Measurements from ENCODE around the gene LONP2. TPM values are rescaled to one million over a fixed set of nuclear protein-coding genes. Genes with fewer than 3 reads are reported as not detected.
"Not testable (repeated sequence)": the region's sequence is repeated elsewhere in the genome, so short reads cannot be mapped to it uniquely, and the experiment has no call there.

The LONP2 gene
- polyA plus RNA-seq, 3 donors, result 21.5 to 35.6 (median 26.0) TPM

DNA sequence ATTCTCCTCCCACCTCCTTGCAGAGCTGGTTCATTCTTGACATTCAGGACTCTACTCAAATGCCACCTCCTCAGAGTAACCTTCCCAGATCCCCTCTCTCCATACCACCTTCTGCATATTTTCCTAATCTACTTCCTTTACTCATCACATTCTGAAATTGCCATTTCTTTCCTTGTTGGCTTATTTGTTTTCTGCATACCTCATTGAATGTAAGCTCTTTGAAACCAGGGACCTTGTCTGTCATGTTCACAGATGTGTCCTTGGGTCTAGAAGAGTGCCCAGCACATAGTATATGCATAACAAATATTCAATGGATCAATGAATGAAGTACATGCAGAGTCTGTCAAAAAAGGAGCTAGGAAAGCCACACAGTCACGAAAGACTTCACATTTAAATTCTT is 7.8 kb upstream of the LONP2 start:
- peaks cover 1 to 4% (median 2%) of the 10 kb centered on the region in 3 donors for H3K27me3 Mint-ChIP-seq (ENCODE audit: low read depth in 3 of 3)
- no peak for DNase-seq
- no peaks in the 10 kb centered on the region for H3K27me3 ChIP-seq (ENCODE audit: control insufficient read depth in 2 of 2, insufficient read depth in 2 of 2, low read length in 2 of 2)
- no peaks in the 10 kb centered on the region for H3K36me3 Mint-ChIP-seq
- H3K9ac ChIP-seq (ENCODE audit: insufficient read depth, low read length, poor library complexity, severe bottlenecking), result no peak overlapping the region
- no peak overlapping the region for H3K4me2 ChIP-seq (replicated peaks; ENCODE audit: extremely low read depth, low read length, poor library complexity, severe bottlenecking)
- no peak overlapping the region for H3K4me3 Mint-ChIP-seq
- no peak overlapping the region for H3K27ac Mint-ChIP-seq
- peaks cover 6% of the 10 kb centered on the region for H3K4me1 Mint-ChIP-seq
- H3K36me3 ChIP-seq (replicated peaks in 1 of 2; ENCODE audit: control insufficient read depth in 1 of 2, insufficient read depth in 2 of 2, low read length in 2 of 2), result no peaks in the 10 kb centered on the region
- no CpG with 5 or more reads among the region's 1 CpG for WGBS (ENCODE audit: insufficient coverage)
- H3K9me3 Mint-ChIP-seq, result peaks cover 0 to 11% (median 2%) of the 10 kb centered on the region in 7 donors
- no peak overlapping the region for H2AFZ ChIP-seq (ENCODE audit: insufficient read depth, low read depth, low read length, poor library complexity, severe bottlenecking)
- H3K4me1 ChIP-seq (ENCODE audit: control insufficient read depth in 1 of 2, insufficient read depth in 2 of 2, low read length in 2 of 2), result no peaks in the 10 kb centered on the region
- no peaks in the 10 kb centered on the region for H3K9me3 ChIP-seq (replicated peaks in 1 of 2; ENCODE audit: control insufficient read depth in 1 of 2, insufficient read depth in 1 of 2, low read length in 2 of 2)
- TF ChIP-seq, protein P1, sequence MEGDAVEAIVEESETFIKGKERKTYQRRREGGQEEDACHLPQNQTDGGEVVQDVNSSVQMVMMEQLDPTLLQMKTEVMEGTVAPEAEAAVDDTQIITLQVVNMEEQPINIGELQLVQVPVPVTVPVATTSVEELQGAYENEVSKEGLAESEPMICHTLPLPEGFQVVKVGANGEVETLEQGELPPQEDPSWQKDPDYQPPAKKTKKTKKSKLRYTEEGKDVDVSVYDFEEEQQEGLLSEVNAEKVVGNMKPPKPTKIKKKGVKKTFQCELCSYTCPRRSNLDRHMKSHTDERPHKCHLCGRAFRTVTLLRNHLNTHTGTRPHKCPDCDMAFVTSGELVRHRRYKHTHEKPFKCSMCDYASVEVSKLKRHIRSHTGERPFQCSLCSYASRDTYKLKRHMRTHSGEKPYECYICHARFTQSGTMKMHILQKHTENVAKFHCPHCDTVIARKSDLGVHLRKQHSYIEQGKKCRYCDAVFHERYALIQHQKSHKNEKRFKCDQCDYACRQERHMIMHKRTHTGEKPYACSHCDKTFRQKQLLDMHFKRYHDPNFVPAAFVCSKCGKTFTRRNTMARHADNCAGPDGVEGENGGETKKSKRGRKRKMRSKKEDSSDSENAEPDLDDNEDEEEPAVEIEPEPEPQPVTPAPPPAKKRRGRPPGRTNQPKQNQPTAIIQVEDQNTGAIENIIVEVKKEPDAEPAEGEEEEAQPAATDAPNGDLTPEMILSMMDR (IDR thresholded peaks at IDR 0.05), result no peak
- no peaks in the 10 kb centered on the region for H3K79me2 ChIP-seq (ENCODE audit: insufficient read depth, low read length)
- H3K27ac ChIP-seq (ENCODE audit: low read depth in 1 of 2, low read length in 2 of 2), result no peak overlapping the region
- H3K4me3 ChIP-seq (replicated peaks in 1 of 3; ENCODE audit: low read depth in 2 of 3, low read length in 3 of 3), result no peak overlapping the region
- H4K20me1 ChIP-seq (ENCODE audit: insufficient read depth, low read length), result no peaks in the 10 kb centered on the region
- intact Hi-C loops (cut with micrococcal nuclease), result no loop called here

DNA sequence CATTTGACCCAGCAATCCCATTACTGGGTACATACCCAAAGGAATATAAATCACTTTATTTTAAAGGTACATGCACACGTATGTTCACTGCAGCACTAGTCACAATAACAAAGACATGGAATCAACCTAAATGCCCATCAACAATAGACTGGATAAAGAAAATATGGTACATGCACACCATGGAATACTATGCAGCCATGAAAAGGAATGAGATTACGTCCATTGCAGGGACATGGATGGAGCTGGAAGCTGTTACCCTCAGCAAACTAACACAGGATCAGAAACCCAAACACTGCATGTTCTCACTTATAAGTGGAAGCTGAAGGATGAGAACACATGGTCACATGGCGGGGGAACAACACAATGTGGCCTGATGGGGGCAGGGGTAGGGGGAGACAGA is 4.0 kb upstream of the LONP2 start:
- H3K27me3 Mint-ChIP-seq (ENCODE audit: low read depth in 3 of 3); H3K4me2 ChIP-seq (replicated peaks; ENCODE audit: extremely low read depth, low read length, poor library complexity, severe bottlenecking); H3K27me3 ChIP-seq (ENCODE audit: control insufficient read depth in 2 of 2, insufficient read depth in 2 of 2, low read length in 2 of 2); H4K20me1 ChIP-seq (ENCODE audit: insufficient read depth, low read length); H3K4me3 Mint-ChIP-seq; DNase-seq; H3K36me3 Mint-ChIP-seq; H3K27ac ChIP-seq (ENCODE audit: low read depth in 1 of 2, low read length in 2 of 2); H3K4me3 ChIP-seq (replicated peaks in 1 of 3; ENCODE audit: low read depth in 2 of 3, low read length in 3 of 3); H3K36me3 ChIP-seq (replicated peaks in 1 of 2; ENCODE audit: control insufficient read depth in 1 of 2, insufficient read depth in 2 of 2, low read length in 2 of 2); H3K9ac ChIP-seq (ENCODE audit: insufficient read depth, low read length, poor library complexity, severe bottlenecking); H3K9me3 ChIP-seq (replicated peaks in 1 of 2; ENCODE audit: control insufficient read depth in 1 of 2, insufficient read depth in 1 of 2, low read length in 2 of 2); H3K4me1 ChIP-seq (ENCODE audit: control insufficient read depth in 1 of 2, insufficient read depth in 2 of 2, low read length in 2 of 2); H2AFZ ChIP-seq (ENCODE audit: insufficient read depth, low read depth, low read length, poor library complexity, severe bottlenecking); H3K4me1 Mint-ChIP-seq; intact Hi-C loops (cut with micrococcal nuclease): not testable (repeated sequence)
- H3K79me2 ChIP-seq (ENCODE audit: insufficient read depth, low read length), result peaks cover 13% of the 10 kb centered on the region
- peaks cover 0 to 11% (median 2%) of the 10 kb centered on the region in 7 donors for H3K9me3 Mint-ChIP-seq
- H3K27ac Mint-ChIP-seq, result peak overlapping the region in 1 of 7 donors; percentile 4
- 100% methylated on average over 1 of the region's 3 CpGs for WGBS (ENCODE audit: insufficient coverage)
